Endothelial cell (in vitro differentiated cells): ENCODE results near the gene COL5A2. TPM values are rescaled to one million over a fixed set of nuclear protein-coding genes. Genes with fewer than 3 reads are reported as not detected.

Experiments
- DNase-seq: peaks from one replicate; pipeline ENCODE4 v3.0.0; 2021; ENCODE audit warnings: low spot score
- H3K27ac Mint-ChIP-seq: one replicate; pipeline ENCODE4 v1.8.0; 2021; ENCODE audit warnings: mixed read lengths, inconsistent platforms; ENCODE audit not compliant: unreplicated experiment
- H3K27me3 Mint-ChIP-seq: one replicate; pipeline ENCODE4 v1.8.0; 2021; ENCODE audit warnings: mild to moderate bottlenecking, moderate library complexity, mixed read lengths, inconsistent platforms; ENCODE audit not compliant: unreplicated experiment
- H3K36me3 Mint-ChIP-seq: one replicate; pipeline ENCODE4 v1.8.0; 2021; ENCODE audit warnings: mild to moderate bottlenecking, low read depth, mixed read lengths, inconsistent platforms; ENCODE audit not compliant: unreplicated experiment
- H3K4me1 Mint-ChIP-seq: one replicate; pipeline ENCODE4 v1.8.0; 2021; ENCODE audit warnings: mild to moderate bottlenecking, mixed read lengths, inconsistent platforms; ENCODE audit not compliant: unreplicated experiment
- H3K4me3 Mint-ChIP-seq: one replicate; pipeline ENCODE4 v1.8.0; 2021; ENCODE audit warnings: mild to moderate bottlenecking, mixed read lengths, inconsistent platforms; ENCODE audit not compliant: unreplicated experiment
- H3K9me3 Mint-ChIP-seq: one replicate; pipeline ENCODE4 v1.8.0; 2021; ENCODE audit warnings: mixed read lengths, inconsistent platforms; ENCODE audit not compliant: unreplicated experiment
- total RNA-seq: library from RNA; stranded (reverse); fragmentation: NEBNext Ultra II Directional; extraction: Animal tissue kit (Norgen Biotek cat#: 25700); gene quantifications from one replicate; pipeline ENCODE4 v1.2.1, GENCODE V29; 2021; ENCODE audit not compliant: unreplicated experiment
- TF ChIP-seq, protein P1 (sequence below): fragments of 200-600 bp; sonication (generic); IDR thresholded peaks from one replicate; pipeline ENCODE4 v1.5.0; 2021; ENCODE audit warnings: antibody characterized with exemption; ENCODE audit not compliant: unreplicated experiment

The COL5A2 gene
- total RNA-seq, 1 donor from 2014 or later: 243 TPM

DNA sequence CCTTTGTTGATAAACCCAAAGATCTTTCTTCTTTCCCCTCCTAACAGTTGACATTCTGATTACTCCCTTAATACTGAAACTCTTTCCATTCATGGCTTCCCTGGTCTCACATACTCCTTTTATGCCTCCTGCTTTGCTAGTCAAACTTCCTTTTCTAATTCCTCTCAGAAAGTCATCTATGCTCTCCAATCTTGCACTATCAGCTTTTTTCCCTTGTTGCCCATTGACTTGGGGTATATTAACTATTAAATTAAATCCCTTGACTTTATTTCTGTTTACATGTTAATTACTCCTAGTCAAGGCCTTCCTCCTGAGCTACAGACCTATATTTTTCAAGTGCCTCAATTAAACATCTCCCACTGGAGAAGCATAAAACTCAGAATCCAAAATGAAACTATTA is 3.6 kb upstream of the COL5A2 start:
- Mint-ChIP-seq H3K27me3 (no peaks in the 10 kb centered on the region), H3K4me1 (peaks cover 29% of the 10 kb centered on the region), H3K9me3 (no peaks in the 10 kb centered on the region), H3K27ac (no peak overlapping the region), H3K4me3 (no peak overlapping the region), H3K36me3 (no peaks in the 10 kb centered on the region)
- no peak for DNase-seq
- TF ChIP-seq, protein P1, sequence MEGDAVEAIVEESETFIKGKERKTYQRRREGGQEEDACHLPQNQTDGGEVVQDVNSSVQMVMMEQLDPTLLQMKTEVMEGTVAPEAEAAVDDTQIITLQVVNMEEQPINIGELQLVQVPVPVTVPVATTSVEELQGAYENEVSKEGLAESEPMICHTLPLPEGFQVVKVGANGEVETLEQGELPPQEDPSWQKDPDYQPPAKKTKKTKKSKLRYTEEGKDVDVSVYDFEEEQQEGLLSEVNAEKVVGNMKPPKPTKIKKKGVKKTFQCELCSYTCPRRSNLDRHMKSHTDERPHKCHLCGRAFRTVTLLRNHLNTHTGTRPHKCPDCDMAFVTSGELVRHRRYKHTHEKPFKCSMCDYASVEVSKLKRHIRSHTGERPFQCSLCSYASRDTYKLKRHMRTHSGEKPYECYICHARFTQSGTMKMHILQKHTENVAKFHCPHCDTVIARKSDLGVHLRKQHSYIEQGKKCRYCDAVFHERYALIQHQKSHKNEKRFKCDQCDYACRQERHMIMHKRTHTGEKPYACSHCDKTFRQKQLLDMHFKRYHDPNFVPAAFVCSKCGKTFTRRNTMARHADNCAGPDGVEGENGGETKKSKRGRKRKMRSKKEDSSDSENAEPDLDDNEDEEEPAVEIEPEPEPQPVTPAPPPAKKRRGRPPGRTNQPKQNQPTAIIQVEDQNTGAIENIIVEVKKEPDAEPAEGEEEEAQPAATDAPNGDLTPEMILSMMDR: no peak

DNA sequence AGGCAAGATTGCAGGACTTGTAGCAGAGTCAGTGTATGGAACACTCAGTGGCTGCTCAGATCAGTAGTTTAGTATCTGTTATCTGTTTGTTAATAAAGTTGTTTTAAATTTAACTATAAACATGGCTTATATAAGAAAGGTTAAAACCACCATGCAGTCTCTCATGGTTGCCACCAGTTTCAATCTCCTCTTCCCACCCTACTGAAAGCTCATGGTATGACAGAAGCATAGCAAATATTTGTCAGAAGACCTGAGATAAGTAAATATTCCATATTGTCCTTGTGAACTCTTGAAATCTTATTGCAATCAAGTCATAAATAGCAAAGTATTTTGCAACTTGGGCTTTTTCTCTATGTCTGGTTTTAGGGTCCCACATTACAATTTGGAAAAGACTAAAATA is 2.1 kb upstream of the COL5A2 start:
- H3K36me3 Mint-ChIP-seq: no peaks in the 10 kb centered on the region
- peaks cover 32% of the 10 kb centered on the region for H3K4me1 Mint-ChIP-seq
- no peaks in the 10 kb centered on the region for H3K9me3 Mint-ChIP-seq
- TF ChIP-seq, protein P1: no peak
- no peak overlapping the region for H3K4me3 Mint-ChIP-seq
- H3K27ac Mint-ChIP-seq: no peak overlapping the region
- H3K27me3 Mint-ChIP-seq: no peaks in the 10 kb centered on the region
- DNase-seq: no peak

DNA sequence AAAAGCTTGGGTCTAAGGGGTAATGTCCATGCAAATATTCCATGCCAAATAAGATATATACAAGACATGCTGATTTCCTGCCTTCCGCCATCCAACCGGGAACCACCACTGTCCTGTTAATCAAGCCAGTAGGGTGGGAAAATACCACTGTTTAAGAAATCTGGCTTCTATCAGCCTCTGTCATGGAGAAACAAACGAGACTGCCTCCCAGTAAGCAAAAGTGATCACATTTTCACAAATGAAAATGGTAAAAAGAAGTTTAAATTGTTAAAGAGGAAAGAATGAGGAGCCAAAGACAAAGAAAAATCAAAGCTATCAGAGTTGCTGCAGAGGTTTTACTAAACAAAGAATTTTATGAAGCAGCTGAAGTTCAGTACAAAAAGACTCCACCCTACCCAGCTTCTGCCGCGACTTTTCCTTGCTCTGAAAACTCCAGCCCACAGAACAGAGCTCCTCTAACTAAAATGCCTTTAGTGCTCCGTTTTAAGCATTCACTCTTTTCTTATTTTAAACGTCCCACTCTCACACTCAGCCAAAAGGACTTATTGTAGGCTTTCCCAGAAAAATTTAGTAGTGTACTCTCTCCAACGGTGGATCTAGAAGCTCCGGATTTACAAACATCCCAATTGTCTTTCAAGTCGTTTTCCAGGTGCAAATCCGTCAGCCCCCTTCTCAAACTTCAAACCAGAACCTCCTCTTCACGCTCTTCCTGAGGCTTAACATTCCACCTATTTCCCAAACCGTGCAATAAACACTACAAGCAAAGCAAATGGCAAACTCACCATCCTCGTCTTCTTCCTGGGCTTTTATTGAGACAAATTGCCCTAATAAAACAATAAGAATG is 613 bp downstream of the COL5A2 start:
- peak overlapping the region; percentile 93 for H3K4me3 Mint-ChIP-seq
- no peaks in the 10 kb centered on the region for H3K36me3 Mint-ChIP-seq
- peak; percentile 9 for DNase-seq
- TF ChIP-seq, protein P1: no peak
- H3K9me3 Mint-ChIP-seq: no peaks in the 10 kb centered on the region
- H3K27me3 Mint-ChIP-seq: no peaks in the 10 kb centered on the region
- H3K4me1 Mint-ChIP-seq: peaks cover 40% of the 10 kb centered on the region
- peak overlapping the region; percentile 82 for H3K27ac Mint-ChIP-seq

DNA sequence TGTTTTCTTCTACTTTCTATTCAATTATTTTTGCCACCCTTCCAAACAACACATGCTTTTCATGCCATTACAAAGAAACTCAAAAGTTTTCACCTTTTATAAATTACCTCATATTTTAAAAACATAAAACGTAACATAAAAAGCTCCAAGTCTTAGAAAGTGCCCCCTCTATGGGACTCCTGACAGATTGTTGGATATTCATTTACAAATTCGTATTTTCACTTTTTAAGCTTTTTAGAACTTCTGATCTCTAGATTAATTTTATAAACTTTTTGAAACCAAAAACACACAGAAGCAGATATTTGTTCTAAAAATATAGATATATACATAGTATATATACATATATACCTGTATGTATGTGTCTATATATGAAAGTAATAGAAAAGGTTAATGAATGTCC is 1.5 kb downstream of the COL5A2 start:
- no peaks in the 10 kb centered on the region for H3K27me3 Mint-ChIP-seq
- no peak for DNase-seq
- no peaks in the 10 kb centered on the region for H3K9me3 Mint-ChIP-seq
- peak overlapping the region; percentile 82 for H3K27ac Mint-ChIP-seq
- H3K4me3 Mint-ChIP-seq: peak overlapping the region; percentile 93
- H3K36me3 Mint-ChIP-seq: no peaks in the 10 kb centered on the region
- H3K4me1 Mint-ChIP-seq: peaks cover 34% of the 10 kb centered on the region
- TF ChIP-seq, protein P1: peak; percentile 45

DNA sequence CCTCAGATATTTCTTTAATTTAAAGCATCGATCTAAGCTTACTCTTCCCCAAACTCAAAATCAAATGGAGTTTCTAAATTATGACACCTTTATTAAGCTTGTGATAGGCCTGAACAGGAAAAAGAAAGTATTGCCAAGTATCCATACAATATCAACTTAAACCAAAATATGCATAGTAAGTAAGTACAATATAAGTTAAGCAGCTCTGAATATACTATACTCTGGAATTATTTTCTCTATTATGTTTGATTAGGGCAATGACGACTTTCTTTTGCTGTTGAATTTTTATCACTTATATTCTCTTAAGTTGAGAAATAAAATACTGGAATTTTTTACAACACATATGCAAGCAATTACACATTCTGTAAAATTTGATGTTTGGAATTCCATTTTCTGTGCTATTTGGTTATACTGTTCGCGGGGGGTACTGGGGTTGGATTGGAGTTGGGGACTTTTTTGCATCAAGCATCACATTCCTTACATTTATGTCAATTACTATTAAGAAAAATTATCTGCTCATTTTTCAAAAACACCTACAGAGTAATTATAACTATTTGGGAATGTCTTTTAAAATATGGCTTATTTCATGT is 2.2 kb downstream of the COL5A2 start:
- Mint-ChIP-seq H3K36me3 (no peaks in the 10 kb centered on the region), H3K4me1 (peaks cover 32% of the 10 kb centered on the region), H3K27me3 (no peaks in the 10 kb centered on the region), H3K9me3 (no peaks in the 10 kb centered on the region), H3K27ac (peak overlapping the region; percentile 80), H3K4me3 (peak overlapping the region; percentile 93)
- TF ChIP-seq, protein P1: no peak
- no peak for DNase-seq
